ENCODE data around the gene EMC7. TPM values are rescaled to one million over a fixed set of nuclear protein-coding genes. Genes with fewer than 3 reads are reported as not detected.

Gene EMC7
- total RNA-seq, 1 donor from 2014 or later = 66.8 TPM

GRCh38 chr15:34046471-34047145, 55.1 kb downstream of the EMC7 start:
- intact Hi-C loops (cut with DNase I) = no loop called here

GRCh38 chr15:34043813-34044212, 57.8 kb downstream of the EMC7 start:
- DNase-seq (no peak), ATAC-seq (no peak)
- TF ChIP-seq CTCF (IDR thresholded peaks at IDR 0.05) = no peak
- Histone ChIP-seq H3K9me3 (no peaks in the 10 kb centered on the region), H3K4me1 (peaks cover 7% of the 10 kb centered on the region), H3K27ac (no peak overlapping the region), H3K36me3 (no peaks in the 10 kb centered on the region), H3K4me3 (no peak overlapping the region), H3K27me3 (no peaks in the 10 kb centered on the region)
- intact Hi-C loops (cut with DNase I) = no loop called here

More at GRCh38 chr15:34046471-34047145, 55.1 kb downstream of the EMC7 start:
- no peak for TF ChIP-seq CTCF (IDR thresholded peaks at IDR 0.05)
- H3K9me3 ChIP-seq = no peaks in the 10 kb centered on the region
- no peak overlapping the region for H3K27ac ChIP-seq
- ATAC-seq (no peak), DNase-seq (no peak)
- H3K4me1 ChIP-seq = no peaks in the 10 kb centered on the region
- no peaks in the 10 kb centered on the region for H3K27me3 ChIP-seq
- no peak overlapping the region for H3K4me3 ChIP-seq
- no peaks in the 10 kb centered on the region for H3K36me3 ChIP-seq

- no peak for ATAC-seq
Measured at GRCh38 chr15:34043391-34043790, 58.3 kb downstream of the EMC7 start.

GRCh38 chr15:34039790-34040113, 61.9 kb downstream of the EMC7 start:
- Histone ChIP-seq H3K27me3 (no peaks in the 10 kb centered on the region), H3K27ac (peak overlapping the region; percentile 89), H3K36me3 (no peaks in the 10 kb centered on the region), H3K4me1 (peaks cover 7% of the 10 kb centered on the region), H3K9me3 (no peaks in the 10 kb centered on the region), H3K4me3 (peak overlapping the region; percentile 85)
- TF ChIP-seq CTCF (IDR thresholded peaks at IDR 0.05) = no peak
- no peak for DNase-seq
- intact Hi-C loops (cut with DNase I) = no loop called here
- no peak for ATAC-seq

More at GRCh38 chr15:34043391-34043790, 58.3 kb downstream of the EMC7 start:
- no peak for DNase-seq
- intact Hi-C loops (cut with DNase I) = no loop called here
- Histone ChIP-seq H3K4me3 (no peak overlapping the region), H3K27ac (no peak overlapping the region), H3K36me3 (no peaks in the 10 kb centered on the region), H3K27me3 (no peaks in the 10 kb centered on the region), H3K4me1 (peaks cover 7% of the 10 kb centered on the region), H3K9me3 (no peaks in the 10 kb centered on the region)
- TF ChIP-seq CTCF (IDR thresholded peaks at IDR 0.05) = no peak

GRCh38 chr15:34038871-34039789, 62.5 kb downstream of the EMC7 start, which contains the start of gene AVEN:
AVEN (minus strand) TSS chr15:34039204; CDS start chr15:34039046, 158 bp downstream.
- no peak for TF ChIP-seq CTCF (IDR thresholded peaks at IDR 0.05)
- peak within 1 kb of the TSS; percentile 85 for H3K4me3 ChIP-seq
- H3K27me3 ChIP-seq = no peaks in the 10 kb centered on the region
- intact Hi-C loops (cut with DNase I) = no loop called here
- H3K36me3 ChIP-seq = no peaks in the 10 kb centered on the region
- H3K27ac ChIP-seq = peak within 1 kb of the TSS; percentile 89
- ATAC-seq (peak; percentile 75), DNase-seq (peak; percentile 82)
- H3K4me1 ChIP-seq = peaks cover 7% of the 10 kb centered on the region
- H3K9me3 ChIP-seq = no peaks in the 10 kb centered on the region

Data from upper lobe of right lung (tissue), 1 donor.